ENCODE measurements around the gene ACTN1.

ACTN1 gene

DNA sequence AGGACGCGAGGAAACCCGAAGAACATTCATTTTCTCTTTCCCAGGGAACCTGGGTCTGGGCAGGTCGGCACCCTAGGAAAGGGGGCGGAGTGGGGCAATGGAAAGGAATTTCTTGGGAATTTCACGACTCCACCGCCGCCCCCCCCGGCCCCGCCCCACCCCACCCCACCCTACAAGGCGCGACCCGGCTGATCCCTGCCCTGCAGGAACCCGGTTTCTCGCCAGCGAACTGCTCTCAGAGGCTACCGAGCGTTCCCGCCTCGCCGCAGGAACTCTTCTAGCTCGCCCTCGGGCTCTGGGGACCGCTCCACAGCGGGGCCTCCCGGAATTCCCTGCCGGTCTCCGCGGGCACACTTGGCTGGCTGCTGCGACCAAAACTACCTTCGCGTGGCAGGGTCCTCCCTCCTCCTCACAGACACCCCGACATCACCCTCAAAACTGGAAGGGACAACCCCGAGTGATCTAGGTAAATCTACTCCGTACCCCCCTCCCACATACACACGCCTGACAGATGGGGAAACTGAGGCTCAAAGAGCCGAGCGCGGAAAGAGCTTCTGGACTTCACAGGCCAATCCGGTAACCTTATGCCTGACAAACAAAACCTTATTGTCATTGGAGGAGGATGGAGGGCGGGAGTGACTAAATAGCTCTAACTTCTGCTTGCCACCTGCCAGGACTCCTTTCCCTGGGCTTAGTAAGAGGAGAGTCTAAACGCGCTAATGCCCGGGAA lies 785 bp upstream of the ACTN1 start:
- DNase-seq = peak; percentile 63
- H3K9me3 Mint-ChIP-seq = no peaks in the 10 kb centered on the region
- peaks cover 45% of the 10 kb centered on the region for H3K4me1 Mint-ChIP-seq
- peak overlapping the region; percentile 89 for H3K4me3 Mint-ChIP-seq
- peaks cover 11% of the 10 kb centered on the region for H3K27me3 Mint-ChIP-seq (ENCODE audit: low read depth, poor library complexity)
- peaks cover 5% of the 10 kb centered on the region for H3K36me3 Mint-ChIP-seq (ENCODE audit: low read depth)
- H3K27ac Mint-ChIP-seq = no peak overlapping the region
- TF ChIP-seq, protein P1, sequence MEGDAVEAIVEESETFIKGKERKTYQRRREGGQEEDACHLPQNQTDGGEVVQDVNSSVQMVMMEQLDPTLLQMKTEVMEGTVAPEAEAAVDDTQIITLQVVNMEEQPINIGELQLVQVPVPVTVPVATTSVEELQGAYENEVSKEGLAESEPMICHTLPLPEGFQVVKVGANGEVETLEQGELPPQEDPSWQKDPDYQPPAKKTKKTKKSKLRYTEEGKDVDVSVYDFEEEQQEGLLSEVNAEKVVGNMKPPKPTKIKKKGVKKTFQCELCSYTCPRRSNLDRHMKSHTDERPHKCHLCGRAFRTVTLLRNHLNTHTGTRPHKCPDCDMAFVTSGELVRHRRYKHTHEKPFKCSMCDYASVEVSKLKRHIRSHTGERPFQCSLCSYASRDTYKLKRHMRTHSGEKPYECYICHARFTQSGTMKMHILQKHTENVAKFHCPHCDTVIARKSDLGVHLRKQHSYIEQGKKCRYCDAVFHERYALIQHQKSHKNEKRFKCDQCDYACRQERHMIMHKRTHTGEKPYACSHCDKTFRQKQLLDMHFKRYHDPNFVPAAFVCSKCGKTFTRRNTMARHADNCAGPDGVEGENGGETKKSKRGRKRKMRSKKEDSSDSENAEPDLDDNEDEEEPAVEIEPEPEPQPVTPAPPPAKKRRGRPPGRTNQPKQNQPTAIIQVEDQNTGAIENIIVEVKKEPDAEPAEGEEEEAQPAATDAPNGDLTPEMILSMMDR (IDR thresholded peaks at IDR 0.05) = no peak

DNA sequence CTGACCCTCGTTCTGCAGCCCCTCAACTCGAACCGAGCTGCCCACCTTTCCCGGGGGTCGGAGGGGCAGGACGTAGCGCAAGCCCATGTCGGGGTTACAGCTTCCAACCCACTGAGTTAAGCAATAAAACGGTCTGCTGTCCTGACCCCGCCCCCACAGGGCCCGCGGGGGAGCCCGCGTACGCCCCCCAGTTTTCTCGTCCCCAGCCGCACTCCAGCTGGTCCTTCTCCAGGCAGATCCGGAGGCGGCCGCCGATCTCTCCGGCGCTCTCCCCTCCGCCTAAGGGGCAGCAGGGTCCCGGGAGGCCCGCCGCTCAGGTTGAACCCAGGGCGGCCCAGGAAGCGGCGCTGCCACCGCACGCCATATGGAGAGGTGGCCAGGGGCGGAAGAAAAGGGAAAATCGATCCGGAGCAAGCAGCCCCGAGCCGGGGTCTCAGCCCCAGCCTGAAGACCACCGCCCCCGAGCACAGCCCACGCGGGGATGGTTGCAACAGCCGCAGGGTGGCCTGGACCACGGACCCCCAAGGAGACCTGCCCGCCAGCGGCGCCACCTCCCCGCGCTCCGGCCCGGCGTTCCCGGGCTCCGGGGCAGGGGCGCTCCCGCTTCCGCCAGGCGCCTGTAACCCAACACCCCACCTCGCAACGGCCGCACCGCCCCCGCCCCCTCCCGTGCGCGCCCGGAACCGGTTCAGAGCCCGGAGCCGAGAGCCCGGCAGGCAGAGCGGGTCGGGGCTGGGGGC lies 760 bp downstream of the ACTN1 start:
- Mint-ChIP-seq H3K4me1 (peaks cover 47% of the 10 kb centered on the region), H3K27ac (no peak overlapping the region), H3K27me3 (ENCODE audit: low read depth, poor library complexity) (peaks cover 11% of the 10 kb centered on the region), H3K36me3 (ENCODE audit: low read depth) (peaks cover 19% of the 10 kb centered on the region), H3K9me3 (no peaks in the 10 kb centered on the region), H3K4me3 (peak overlapping the region; percentile 88)
- DNase-seq = peak; percentile 86
- TF ChIP-seq, protein P1 (IDR thresholded peaks at IDR 0.05) = no peak

DNA sequence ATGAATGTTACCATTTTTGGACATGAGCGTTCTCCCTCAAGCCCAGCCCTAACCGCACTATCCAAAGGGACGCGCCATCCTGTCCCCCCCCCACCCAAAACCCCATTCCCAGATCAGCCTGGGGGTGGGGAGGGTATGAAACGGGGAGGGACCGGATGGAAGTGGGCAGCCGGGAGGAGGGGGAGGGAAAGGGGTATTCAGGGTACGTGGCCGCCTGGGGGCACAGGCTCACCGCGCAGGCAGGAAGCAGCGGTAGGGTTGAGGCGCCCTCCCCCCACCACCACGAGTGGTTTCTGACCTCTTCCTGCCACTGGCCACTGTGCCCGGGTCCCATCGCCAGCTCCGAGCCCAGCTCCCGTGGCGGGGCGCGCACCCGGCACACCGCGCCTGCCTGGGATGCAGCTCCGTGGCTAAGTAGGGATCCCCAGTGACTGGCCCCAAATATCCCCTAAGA lies 1.4 kb downstream of the ACTN1 start:
- TF ChIP-seq, protein P1 (IDR thresholded peaks at IDR 0.05) = no peak
- Mint-ChIP-seq H3K27ac (no peak overlapping the region), H3K27me3 (ENCODE audit: low read depth, poor library complexity) (peaks cover 11% of the 10 kb centered on the region), H3K4me1 (peaks cover 47% of the 10 kb centered on the region), H3K9me3 (no peaks in the 10 kb centered on the region), H3K4me3 (peak overlapping the region; percentile 88), H3K36me3 (ENCODE audit: low read depth) (peaks cover 25% of the 10 kb centered on the region)
- peak; percentile 61 for DNase-seq

DNA sequence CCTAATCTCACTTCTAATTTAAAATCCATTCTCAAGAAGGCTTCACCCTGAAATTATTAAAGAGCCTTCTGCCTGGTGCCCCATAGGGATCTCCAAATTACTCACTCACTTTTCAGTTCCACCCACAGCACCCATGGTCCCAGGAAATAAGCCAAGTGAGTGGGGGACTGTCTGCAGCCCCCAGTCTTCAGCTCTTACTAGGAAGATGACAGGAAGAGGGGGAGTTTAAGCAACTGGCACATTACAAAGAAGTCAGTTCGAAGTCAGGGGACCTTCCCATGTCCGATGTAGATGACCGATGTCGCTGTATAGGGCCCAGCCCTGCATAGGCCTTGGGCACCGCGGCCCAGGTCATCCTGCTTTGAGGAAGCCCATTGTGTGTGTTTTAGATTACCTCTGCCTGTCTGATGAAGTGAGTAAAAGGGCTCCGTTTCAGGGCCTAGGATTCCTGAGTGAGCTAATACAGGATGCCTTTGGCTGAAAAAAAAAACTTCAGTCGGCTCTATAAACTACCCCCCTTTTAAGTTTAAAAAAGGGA lies 1.9 kb downstream of the ACTN1 start:
- peak overlapping the region; percentile 77 for H3K27ac Mint-ChIP-seq
- no peaks in the 10 kb centered on the region for H3K9me3 Mint-ChIP-seq
- H3K36me3 Mint-ChIP-seq (ENCODE audit: low read depth) = peaks cover 30% of the 10 kb centered on the region
- H3K27me3 Mint-ChIP-seq (ENCODE audit: low read depth, poor library complexity) = peaks cover 11% of the 10 kb centered on the region
- peaks cover 51% of the 10 kb centered on the region for H3K4me1 Mint-ChIP-seq
- TF ChIP-seq, protein P1 (IDR thresholded peaks at IDR 0.05) = no peak
- no peak for DNase-seq
- peak overlapping the region; percentile 88 for H3K4me3 Mint-ChIP-seq

DNA sequence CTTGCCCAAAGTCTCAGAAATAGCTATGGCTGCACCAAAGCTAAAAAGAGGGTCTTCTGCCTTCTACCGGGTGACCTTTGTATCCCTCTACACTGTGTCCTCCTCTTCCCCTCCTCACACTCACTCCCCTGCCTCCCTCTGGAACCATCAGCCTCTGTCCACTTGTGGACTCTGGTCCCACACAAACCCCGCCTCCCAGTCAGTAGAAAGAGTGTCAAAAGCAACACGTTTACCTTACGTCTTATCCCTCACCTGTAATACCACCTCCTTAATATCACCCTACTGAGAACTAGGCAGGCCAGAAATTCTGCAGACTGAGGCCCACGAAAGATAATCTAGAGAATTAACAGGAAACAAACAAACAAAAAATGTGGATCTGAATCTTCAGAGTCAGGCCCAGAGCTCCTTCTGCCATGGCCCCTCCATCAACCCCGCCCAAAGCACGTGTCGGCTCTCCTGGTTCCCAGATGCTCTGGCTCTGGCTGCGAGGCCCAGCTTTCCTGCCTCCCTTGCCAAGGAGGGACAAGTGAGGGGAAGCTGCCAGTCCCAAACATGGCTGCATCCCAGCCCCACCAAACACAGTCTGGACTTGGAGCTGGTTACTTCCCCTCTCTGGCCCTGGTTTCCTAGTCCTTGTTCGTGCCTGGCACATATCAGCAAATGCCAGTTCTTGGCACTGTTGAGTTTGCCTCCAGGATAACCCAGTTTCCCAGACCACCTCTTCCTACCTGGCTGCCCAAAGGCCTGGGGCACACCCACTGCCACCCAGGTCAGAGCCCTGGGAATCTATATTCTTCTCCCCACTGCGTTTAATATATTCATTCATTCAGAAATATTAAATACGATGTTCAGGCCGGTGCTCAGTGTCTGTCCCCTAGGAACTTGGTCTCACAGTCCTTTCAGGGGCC lies 2.7 kb downstream of the ACTN1 start:
- H3K36me3 Mint-ChIP-seq (ENCODE audit: low read depth) = peaks cover 33% of the 10 kb centered on the region
- H3K27me3 Mint-ChIP-seq (ENCODE audit: low read depth, poor library complexity) = peaks cover 11% of the 10 kb centered on the region
- H3K4me3 Mint-ChIP-seq = peak overlapping the region; percentile 88
- H3K4me1 Mint-ChIP-seq = peaks cover 54% of the 10 kb centered on the region
- H3K27ac Mint-ChIP-seq = peak overlapping the region; percentile 77
- no peaks in the 10 kb centered on the region for H3K9me3 Mint-ChIP-seq
- no peak for DNase-seq
- TF ChIP-seq, protein P1 (IDR thresholded peaks at IDR 0.05) = no peak

Data from nephron progenitor cell (in vitro differentiated cells).